ENCODE measurements around the gene TRPV6.

Gene TRPV6

DNA sequence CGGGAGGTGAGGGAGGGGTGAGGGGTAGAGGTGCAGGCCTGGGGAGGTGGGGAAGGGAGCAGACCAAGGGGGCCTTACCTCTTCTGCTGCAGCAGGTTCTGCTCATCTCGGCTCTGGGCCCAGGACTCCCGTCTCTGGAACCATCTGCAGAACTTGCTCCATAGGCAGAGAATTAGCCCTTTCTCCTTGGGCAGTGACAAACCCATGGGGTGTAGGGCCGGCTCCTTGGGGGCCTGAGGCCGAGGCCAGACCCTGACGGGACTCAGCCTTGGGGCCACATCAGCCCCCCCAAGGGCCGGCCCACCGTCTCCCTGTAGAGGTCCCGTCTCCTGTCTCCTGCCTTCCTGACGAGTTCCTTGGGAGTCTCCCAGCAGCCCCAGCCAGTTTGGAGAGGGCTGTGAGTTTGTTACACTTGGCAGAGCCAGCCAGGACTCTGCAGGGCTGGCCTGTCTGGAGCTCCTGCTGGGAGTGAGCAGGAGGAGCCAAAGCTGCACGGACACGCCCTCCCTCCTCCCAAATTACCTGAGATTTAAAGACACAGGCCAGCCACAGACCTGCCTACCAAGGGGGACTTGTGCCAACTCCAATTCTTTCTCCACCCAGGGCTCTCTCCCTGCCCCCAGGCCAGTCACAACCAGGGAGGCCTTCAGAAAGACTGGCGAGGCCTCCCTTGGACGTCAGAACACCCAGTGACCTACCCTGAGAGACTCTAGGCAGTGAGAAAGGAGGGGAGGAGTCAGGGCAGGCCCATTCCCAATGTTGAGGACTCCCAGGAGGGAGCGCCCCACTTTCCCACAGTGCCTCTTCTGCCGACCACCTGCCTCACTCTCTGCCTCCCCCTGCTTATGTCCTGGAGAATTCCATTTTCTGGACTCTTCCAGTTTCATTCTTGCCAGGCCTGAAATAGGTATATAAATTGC is at the start of gene TRPV6:
TSS of gene TRPV6 (minus strand) at position 435 of the 920 bp plus-strand sequence.
- no peak for DNase-seq

DNA sequence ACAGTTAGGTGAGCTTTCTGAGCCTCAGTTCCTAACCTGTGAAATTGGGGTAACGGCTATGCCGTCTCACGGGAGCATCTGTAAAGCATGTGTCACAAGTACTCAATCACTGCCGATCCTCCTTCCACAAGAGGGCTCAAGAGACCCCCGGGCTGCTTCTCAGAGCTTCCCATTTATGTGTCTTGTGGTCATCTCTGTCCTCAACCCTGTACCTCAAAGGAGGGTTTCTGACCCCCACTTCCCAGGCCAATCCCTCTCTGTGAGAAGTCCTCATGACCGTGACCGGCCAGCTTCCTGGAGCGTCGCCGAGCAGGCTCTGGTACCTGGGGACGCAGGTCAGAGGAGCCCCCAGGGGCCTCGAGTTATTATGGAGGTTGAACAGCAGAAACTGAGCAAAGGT is 48.5 kb upstream of the TRPV6 start:
- DNase-seq: no peak

DNA sequence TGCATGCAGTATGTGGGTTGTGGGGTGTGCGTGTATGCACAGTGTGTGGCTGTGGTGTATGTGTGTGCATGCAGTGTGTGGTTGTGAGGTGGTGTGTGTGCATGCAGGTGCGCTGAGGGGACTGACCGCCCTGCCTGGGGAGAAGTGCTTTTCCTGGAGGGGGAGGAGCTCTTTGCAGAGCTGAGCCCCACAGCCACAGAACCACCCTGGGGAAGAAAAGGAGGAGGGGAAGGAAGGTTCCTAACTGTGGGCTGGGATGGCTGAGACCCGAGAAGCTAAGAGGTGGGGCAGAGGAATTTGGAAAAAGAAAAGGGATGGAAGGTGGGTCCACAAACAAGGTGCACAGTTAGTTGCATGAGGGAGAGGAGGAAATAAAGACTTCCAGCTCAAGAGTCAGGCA is 48.1 kb upstream of the TRPV6 start, which contains the start of gene TRPV5:
TSS of gene TRPV5 (minus strand) at position 123 of the 400 bp plus-strand sequence. CDS start 287 bp downstream, outside the sequence.
- DNase-seq: no peak

DNA sequence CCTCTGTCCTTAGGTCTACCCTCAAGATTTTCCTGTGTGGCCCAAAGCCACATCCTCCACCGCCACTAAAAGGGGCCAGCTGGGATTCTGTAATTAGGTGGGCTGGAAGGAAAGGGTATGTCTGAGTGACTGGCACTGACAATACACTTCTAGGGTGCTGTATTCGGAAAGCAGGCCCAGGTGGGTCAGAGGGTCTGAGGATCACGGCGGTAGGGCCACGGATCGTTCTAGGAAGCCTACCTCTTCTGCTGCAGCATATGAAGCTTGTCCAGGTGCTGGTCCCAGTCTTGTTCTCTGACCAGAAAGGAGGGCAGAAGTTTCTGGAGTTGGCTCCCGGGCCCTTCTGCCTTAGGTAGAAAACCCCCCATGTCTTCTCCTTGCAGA is 47.5 kb upstream of the TRPV6 start:
- DNase-seq: no peak

DNA sequence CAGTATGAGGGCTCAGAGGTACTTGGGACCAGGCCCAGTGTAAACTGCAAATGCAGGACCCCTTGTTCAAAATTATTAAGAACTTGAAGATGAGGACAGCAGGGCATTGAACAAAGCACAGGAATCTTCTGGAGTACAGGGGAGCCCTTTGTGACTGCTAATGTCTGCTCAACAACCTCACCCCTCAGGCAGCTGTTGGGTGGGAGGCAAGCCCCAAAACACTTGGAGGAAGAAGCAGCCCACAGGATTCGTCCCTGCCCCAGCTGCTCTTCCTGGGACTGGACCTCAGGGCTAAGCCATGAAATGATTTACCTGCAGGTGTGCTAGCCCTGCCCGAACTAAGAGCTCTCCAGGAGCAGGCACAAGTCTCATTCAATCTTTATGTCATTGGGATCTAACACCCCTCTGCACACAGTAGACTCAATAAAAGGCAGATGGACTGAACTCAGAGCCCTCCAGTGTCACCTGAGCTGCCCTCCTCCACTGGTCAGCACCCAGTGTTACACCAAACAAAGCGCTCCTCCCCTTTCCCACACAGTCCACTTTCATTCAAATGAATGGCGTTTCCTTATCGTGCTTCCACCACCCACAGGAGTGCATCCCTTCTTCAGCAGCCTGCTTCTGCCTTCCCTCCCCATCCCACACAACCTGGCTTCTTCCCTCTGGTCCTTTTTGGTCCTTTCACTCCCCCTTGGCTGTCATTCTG is 47.0 kb upstream of the TRPV6 start:
- no peak for DNase-seq

DNA sequence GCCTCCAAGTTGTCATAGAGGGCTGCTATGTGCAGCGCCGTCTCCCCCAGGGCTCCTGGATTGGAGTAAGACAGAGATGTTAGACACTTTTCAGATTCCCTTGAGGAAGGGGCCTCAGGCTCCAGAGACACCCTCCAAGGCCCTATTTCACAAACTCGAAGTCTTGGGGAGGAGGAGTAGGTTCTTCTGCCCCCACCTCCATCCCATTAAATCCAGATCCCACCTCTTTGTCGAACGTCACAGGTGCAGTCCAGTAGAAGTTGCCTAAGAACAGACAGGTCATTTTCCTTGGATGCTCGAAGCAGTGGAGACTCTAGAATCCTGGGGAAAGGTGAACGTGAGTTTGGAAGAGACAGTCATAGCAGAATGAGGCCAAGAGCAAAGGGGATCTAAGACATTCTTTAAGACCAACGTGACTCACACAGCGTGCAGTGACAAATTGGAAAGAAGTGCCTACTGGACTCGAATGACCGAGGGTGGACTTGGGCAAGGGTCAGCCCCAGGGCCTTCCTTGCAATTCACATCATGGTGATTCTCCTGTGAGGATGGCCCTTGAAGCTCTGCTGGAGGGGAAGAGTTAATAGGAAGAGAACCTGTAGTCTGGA is 44.7 kb upstream of the TRPV6 start:
- no peak for DNase-seq

DNA sequence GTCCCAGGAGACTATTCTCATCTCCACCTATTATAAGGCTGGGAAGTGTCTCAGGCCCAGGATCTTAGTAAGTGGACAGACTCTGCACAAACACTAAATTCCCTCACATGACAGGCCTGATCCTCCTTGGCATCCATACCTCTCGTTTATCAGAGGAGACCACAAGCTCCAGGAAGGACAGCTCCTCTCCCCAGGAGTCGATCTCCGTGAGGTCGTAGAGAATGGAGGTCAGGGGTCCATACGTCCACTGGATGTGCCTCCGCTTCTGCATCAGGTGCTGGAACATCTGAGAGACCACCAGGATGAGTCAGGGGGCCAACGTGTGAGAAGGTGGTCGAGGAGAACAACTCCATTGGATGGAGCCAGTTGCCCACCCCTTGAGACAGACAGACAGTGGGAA is 42.4 kb upstream of the TRPV6 start:
- no peak for DNase-seq

DNA sequence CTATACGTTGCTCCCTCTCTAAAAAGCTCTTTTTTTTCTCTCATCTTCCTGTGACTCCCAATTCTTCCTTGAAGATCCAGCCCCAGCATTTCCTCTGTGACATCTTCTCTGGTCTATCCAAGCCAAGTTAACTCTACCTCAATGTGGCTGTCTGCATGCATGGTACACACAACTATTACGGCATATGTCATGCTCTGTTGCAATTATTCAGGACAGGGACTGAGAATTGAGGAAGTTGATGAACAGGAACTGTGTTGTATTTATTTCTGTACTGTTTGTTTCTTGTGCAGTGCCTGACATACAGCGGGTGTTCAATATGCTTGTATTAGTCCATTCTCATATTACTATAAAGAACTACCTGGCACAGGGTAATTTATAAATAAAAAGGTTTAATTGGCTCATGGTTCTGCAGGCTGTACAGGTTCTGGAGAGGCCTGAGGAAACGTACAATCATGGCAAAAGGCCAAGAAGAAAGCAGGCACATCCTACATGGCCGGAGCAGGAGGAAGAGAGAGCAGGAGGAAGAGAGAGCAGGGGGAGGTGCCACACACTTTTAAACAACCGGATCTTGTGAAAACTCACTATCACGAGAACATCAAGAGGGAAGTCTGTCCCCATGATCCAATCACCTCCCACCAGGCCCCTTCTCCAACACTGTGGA is 41.7 kb upstream of the TRPV6 start:
- DNase-seq: no peak

DNA sequence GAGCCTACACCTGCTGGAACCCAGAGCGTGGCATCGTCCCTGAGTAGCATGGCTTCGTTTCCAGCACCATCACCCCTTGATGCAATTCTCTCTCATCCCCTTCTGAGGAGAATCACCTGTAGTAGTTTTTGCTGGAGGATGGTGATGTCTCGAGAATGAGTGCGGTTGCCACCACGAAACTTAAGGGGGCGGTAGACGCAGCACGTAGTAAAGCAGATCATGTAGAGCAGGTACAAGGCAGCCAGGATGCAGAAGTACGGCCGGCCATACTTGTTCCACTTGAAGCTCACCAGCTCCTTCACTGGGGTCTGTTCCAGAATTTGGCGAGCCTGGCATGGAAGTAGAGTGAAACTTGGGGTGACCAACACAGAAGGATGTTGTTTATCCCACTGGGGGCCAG is 39.9 kb upstream of the TRPV6 start:
- DNase-seq: no peak

DNA sequence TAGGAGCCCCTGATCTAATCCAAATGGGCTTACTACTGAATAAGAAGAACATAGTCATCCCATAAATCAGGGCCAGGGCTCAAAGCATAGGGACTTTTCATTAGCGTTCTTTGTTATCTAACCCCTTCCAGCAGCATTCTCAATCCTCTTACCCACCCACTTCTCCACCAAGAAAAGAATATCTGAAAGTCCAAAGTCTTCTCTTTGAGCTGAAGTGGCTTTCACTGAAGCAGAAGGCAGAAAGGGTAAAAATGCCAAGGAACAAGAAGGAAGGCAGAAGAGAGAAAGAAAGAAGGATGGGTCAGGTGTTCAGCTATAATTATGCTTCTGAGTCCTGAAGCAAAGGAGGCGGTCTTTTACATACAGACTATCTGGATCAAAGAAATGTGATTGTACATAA is 37.8 kb upstream of the TRPV6 start:
- no peak for DNase-seq

DNA sequence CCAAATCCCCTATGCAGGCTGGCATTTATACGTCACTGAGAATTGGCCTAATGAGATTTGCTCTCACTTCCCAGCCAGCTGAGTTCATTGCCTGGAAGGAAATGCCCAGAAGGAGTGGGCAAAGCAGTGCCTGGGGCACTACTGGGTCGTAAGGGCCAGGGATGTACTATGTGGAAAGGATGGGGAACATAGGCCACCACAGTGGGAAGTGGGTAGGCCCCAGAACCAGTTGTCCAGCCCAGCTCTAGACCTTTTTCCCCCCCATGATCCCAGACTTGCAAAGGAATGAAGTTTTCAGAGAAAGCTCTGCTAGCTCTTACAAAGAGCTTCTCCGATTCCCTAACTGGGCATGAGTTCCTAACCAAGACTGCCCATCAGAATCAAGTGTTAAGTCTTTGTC is 34.1 kb upstream of the TRPV6 start:
- no peak for DNase-seq

DNA sequence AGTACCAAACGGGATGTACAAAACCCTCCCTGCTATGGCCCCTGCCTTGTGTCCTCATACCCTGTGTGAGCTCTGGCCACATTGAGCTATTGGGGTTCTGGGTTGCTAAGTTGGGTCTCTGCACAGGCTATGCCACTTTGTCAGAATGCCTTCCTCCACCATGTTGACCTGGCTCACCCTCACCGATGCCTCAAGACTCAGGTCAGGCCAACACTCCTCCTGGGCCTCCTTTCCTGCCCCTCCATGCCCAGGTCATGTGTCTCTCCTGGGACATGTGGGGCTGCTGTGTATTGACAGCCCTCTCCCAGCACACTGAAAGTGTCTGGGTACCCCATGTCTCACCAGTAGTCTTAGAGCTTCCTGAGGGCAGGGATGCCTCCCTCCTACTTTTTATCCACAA is 33.4 kb upstream of the TRPV6 start:
- no peak for DNase-seq

DNA sequence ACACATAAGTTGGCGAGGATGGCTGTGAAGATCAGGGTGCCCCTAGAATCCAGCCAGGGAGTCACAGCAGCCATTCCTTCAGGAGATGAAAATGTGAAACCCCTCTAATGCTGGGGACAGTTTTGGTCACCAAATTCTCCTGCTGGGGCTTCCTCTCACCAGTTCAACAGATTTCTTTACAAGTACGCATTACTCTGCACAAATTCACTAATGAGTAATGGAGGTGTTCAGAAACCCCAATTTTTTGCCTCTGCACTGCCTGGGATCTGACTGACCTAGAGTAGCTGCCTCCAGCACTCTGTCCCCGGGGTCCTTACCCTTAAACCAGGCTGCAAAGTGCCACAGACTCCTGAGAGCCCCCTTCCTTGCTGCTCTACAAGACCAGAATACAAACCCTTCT is 31.9 kb upstream of the TRPV6 start:
- no peak for DNase-seq

DNA sequence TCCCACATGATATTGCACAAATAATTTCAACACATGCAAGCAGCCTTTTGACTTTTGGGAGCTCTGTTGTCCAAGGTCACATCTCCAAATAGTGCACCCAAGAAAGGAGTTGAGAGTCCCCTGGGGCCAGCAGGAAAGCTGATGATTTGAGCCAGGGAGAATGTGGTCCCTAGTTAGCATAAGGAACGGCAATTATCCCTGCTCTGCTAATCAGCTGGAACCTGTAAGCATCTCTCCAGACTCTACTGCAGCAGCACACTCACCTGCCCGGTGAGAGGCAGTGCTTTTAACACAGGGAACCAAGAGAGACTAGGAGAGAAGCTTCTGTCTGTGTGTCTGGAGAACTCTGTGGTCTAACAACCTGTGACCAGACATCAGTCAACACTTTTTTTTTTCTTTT is 31.0 kb upstream of the TRPV6 start:
- DNase-seq: no peak

DNA sequence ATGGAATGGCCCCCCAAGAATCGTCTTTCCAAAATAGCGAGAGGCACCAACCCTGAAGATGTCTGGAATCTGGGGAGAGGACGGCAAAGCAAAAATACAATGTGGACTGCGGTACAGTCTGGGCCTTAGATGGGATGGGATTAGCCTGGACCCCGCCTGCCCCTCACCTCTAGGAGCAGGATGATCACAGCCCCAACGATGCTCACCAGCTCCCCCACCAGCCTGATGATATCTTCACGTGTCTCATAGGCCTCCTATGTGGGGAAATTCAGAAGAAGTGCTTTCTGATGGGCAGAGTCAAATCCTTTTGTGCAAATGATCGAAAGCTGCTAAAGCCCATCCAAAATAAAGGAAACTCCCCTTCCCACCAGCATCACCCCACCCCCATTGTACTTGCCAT is 29.8 kb upstream of the TRPV6 start:
- no peak for DNase-seq

DNA sequence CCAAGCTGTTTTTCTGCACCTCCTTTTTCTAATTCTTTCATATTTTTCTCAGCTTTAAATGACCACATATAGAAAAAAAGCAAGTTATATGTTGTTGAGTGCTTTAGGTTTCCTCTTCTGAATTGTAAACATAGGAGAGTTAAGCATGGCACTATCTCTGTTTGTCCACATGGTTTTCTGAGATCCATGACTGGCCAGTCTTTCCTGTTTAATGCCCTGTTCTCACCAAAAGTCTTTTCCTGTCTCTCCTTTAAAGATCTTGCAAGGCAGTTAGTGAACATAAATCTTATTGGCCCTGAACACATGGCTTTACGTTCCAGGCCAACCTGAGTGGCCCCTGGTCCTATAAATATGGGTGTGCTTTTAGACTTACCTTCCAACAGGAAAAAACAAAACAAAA is 28.6 kb upstream of the TRPV6 start:
- DNase-seq: no peak

DNA sequence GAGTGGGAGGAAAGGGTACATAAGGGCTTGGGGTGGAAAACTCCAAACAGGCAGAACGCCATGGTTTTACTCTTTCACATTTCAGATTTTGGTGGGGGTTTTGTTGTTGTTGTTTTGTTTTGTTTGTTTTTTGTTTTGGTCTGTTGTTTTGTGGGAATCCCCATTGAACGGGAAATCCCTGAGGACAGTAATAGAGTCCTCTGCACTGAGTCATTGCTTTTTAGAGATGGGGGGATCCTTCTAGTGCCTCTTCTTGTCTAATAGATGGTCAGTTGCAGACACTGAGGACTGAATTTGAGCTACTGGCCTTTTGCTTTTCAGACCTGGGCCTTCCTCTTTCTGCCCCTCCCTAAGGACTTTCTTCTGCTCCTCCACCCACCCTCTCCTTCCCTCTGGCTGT is 28.0 kb upstream of the TRPV6 start:
- DNase-seq: no peak

DNA sequence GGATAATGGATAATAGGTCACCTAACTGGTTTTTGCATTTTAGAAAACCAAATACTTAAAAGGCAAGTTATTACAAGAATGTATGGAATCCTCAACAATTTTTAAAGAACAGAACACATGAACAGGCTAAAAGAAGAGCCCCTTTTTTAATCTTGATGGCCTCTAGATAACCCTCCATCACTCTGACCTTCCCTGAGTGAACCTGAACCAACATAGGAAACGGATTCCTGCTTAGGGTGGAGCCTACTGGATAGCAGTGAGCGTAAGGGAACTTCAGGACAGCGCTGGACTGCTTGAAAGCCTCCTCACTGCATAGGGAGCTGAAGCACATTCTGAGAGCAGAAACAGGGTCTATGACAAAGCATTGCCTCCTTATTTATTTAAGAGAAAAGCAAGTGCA is 27.5 kb upstream of the TRPV6 start:
- no peak for DNase-seq

DNA sequence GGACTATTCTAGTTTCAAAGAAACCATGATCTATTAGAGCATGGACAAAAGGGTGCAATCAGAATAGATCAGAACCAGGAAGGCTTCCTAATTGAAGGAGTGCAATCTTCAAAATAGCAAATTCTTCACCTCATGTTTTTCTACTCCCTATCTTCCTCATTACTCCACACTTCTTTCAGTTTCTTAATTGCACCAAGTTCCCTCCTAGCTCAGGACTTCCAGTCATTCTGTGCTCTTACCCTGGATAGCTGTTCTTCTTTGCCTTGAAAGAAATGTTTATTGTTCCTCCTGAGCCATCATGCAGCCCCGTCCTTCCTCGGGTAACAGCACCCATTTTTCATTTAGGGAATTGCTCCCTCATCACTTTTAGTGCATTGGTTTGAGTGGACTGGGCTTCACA is 24.9 kb upstream of the TRPV6 start:
- no peak for DNase-seq

DNA sequence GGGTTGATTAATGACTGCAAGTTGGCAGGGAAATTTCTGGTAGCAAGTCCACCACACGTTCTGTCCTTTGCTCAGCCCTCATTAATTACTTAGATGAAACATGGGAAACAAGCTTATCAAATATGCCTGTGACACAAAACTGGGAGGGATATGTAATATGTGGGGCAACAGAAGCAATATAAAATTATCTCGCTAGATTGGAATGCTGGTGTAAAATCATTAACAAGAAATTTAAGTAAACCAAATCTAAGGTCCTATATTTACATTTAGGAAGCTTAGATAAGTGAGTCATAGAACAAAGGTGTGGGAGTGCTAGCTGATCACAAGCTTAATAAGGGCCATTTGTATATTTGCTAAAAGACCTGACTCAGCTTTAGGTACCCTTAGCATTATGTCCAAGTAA is 24.5 kb upstream of the TRPV6 start:
- DNase-seq: no peak

DNA sequence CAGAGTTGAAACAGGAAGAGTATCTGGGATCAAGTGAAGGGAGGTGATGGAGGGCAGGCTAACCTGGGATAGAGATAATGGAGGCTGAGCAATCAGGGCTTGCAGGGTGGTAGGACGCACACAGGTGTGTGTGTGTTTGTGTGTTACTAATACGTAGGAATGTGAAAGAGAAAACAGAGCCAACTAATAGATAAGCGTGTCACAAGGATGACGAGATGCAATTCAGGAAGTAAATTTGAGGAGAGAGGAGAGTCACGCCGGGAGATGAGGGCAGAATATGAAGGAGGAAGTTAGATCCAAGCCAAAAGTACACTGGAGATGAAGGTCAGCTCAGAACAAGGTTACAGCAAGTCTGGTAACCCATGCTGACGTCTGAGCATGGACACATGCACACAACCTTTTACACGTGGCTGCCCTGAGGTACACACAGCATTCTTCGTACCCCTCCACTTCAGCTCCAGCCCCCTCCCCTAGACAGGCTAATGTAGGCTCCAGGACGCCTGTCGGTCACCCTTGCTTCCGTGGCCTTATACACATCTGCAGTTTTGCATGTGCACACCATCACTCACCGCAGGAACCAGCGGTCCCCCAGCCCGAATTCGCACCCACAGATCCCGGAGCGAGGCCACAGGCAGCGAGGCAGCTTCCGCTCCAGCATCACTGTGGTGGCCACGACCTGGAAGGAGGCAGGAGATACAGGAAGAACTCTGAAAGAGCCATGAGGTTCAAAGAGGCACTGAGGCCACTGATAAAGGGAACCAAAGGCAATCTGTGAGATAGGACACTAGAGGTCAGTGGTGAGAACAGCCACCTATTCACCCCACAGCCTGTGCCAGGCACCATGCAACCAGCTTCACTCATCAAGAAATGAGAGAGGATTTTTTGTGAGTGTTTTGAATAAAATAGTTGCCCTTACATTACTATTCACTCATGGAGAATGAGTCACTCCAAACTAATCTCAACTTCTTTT is 23.7 kb upstream of the TRPV6 start:
- DNase-seq: no peak

DNA sequence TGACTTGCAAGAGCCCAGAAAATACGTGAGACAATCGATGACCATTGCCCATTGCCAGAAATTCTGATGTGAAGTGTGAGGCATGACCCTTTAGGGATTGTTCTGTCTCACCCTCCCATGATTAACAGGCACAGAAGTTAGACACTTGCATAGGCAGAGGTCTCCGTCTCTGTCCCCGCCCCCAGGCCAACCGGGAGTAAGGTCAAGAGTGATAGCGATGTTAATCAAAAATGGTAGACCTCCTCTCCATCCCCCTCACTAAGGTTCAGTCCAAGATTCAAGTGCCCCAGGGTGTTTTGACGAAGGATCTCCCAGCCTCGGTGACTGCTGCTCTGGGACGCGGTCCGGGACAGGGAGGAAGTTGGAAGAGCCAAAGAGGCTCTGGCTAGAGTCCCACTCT is 22.7 kb upstream of the TRPV6 start:
- DNase-seq: no peak
